ENCODE data around the gene C9. TPM values are rescaled to one million over a fixed set of nuclear protein-coding genes. Genes with fewer than 3 reads are reported as not detected.

Gene C9
- total and polyA plus RNA-seq, 2 experiments from 2014 or later, result not detected

GRCh38 chr5:39333104-39333503, 31.2 kb downstream of the C9 start:
- Histone ChIP-seq H2AFZ (no peak overlapping the region), H3K9me2 (ENCODE audit: insufficient read depth) (no peaks in the 10 kb centered on the region; the same call in 1 of the 2 replicates), H3K4me3 (no peak overlapping the region), H3K27me3 (ENCODE audit: insufficient read depth) (no peaks in the 10 kb centered on the region), H3K27ac (ENCODE audit: low read depth) (no peak overlapping the region), H3K36me3 (ENCODE audit: insufficient read depth) (no peaks in the 10 kb centered on the region), H3K4me1 (ENCODE audit: insufficient read depth) (no peaks in the 10 kb centered on the region), H3F3A (replicated peaks; ENCODE audit: low read depth) (no peaks in the 10 kb centered on the region), H4K20me1 (replicated peaks; ENCODE audit: insufficient read depth) (no peaks in the 10 kb centered on the region), H3K79me2 (replicated peaks; ENCODE audit: insufficient read depth) (no peaks in the 10 kb centered on the region), H3K4me2 (no peak overlapping the region)
- Mint-ChIP-seq H3K36me3 (ENCODE audit: low read depth) (peaks cover 12% of the 10 kb centered on the region), H3K4me3 (no peak overlapping the region), H3K27ac (no peak overlapping the region), H3K9me3 (peaks cover 26% of the 10 kb centered on the region), H3K4me1 (peaks cover 4% of the 10 kb centered on the region; the same call in 1 of the 3 replicates), H3K27me3 (ENCODE audit: insufficient read depth, low read depth, poor library complexity) (no peaks in the 10 kb centered on the region)
- ATAC-seq, result no peak
- DNase-seq (ENCODE audit: low spot score), result no peak
- TF ChIP-seq REST (IDR thresholded peaks at IDR 0.05; ENCODE audit: unreplicated experiment), result no peak
- no peak for TF ChIP-seq ETS1 (IDR thresholded peaks at IDR 0.05)
- no peak for TF ChIP-seq POLR2AphosphoS5 (IDR thresholded peaks at IDR 0.05; ENCODE audit: low read depth)
- TF ChIP-seq NANOG (IDR thresholded peaks at IDR 0.05; ENCODE audit: borderline replicate concordance), result no peak
- TF ChIP-seq ZNF462 (CRISPR knock-in tag; IDR thresholded peaks at IDR 0.05), result no peak
- no peak for TF ChIP-seq STAT1 (IDR thresholded peaks at IDR 0.05; ENCODE audit: unreplicated experiment)

Measured in GM23338 (cell line).